OCI-LY7 (cell line): ENCODE measurements around the gene SPATA6L. TPM values are rescaled to one million over a fixed set of nuclear protein-coding genes. Genes with fewer than 3 reads are reported as not detected.
A peak's percentile ranks its signal among the peaks of the same experiment; 100 is the strongest.

ENCODE experiments used
- BruUV-seq: library from RNA; stranded (reverse); fragments of 400-500 nt; replicated peaks from 2 replicates; lab custom pipeline; 2021; lab: Mats Ljungman, UMichigan
- CTCF ChIA-PET: fragments of 300-600 bp; sonication (Branson Sonifier 250); formaldehyde crosslinking; loops from one replicate; lab custom pipeline; 2022; ENCODE audit warnings: antibody characterized with exemption; ENCODE audit not compliant: unreplicated experiment; lab: Charles Lee
- POLR2A ChIA-PET: fragments of 300-600 bp; sonication (Branson Sonifier 250); formaldehyde crosslinking; loops from one replicate; lab custom pipeline; 2022; ENCODE audit warnings: antibody characterized with exemption; lab: Charles Lee
- DNase-seq: peaks from one replicate; pipeline ENCODE4 v3.0.0-alpha.2; 2015; ENCODE audit warnings: low spot score
- H2AFZ ChIP-seq: fragments of 200-600 bp; sonication (generic), shearing (Covaris generic); 2 replicates; pipeline ENCODE4 v1.6.1; 2014; ENCODE audit warnings: mild to moderate bottlenecking, antibody characterized with exemption, low read length, moderate library complexity
- H3K27ac ChIP-seq: fragments of 200-600 bp; sonication (generic); 2 replicates; pipeline ENCODE4 v1.5.1; 2014; ENCODE audit warnings: mixed run types, low read depth, mild to moderate bottlenecking, moderate library complexity, low read length, inconsistent platforms; ENCODE audit not compliant: poor library complexity, severe bottlenecking
- H3K36me3 ChIP-seq: fragments of 200-600 bp; sonication (generic); 2 replicates; pipeline ENCODE4 v1.6.1; 2014; ENCODE audit warnings: mild to moderate bottlenecking, antibody characterized with exemption, low read length, moderate library complexity, mixed read lengths; ENCODE audit not compliant: insufficient read depth
- H3K4me1 ChIP-seq: fragments of 200-600 bp; sonication (generic); 2 replicates; pipeline ENCODE4 v1.5.1; 2014; ENCODE audit warnings: mild to moderate bottlenecking, low read length; ENCODE audit not compliant: insufficient read depth, poor library complexity, severe bottlenecking
- H3K4me2 ChIP-seq: fragments of 200-600 bp; sonication (generic); 2 replicates; pipeline ENCODE4 v1.6.1; 2014; ENCODE audit warnings: mild to moderate bottlenecking, low read length
- H3K4me3 ChIP-seq: fragments of 200-600 bp; sonication (generic); 2 replicates; pipeline ENCODE4 v1.5.1; 2014; ENCODE audit warnings: mild to moderate bottlenecking, low read depth, low read length; ENCODE audit not compliant: poor library complexity, severe bottlenecking
- H3K79me2 ChIP-seq: fragments of 200-600 bp; sonication (generic); 2 replicates; pipeline ENCODE4 v1.6.1; 2016; ENCODE audit warnings: low read depth, mild to moderate bottlenecking, low read length, moderate library complexity, mixed read lengths; ENCODE audit not compliant: insufficient read depth
- H3K9me2 ChIP-seq: fragments of 200-600 bp; sonication (generic); 2 replicates; pipeline ENCODE4 v1.6.1; 2016; ENCODE audit warnings: mild to moderate bottlenecking, low read length, mixed read lengths; ENCODE audit not compliant: insufficient read depth
- H3K9me3 ChIP-seq: fragments of 200-600 bp; sonication (generic); 2 replicates; pipeline ENCODE4 v1.6.1; 2014; ENCODE audit warnings: mild to moderate bottlenecking, mixed run types, low read length, mixed read lengths
- H4K20me1 ChIP-seq: fragments of 200-600 bp; sonication (generic); 2 replicates; pipeline ENCODE4 v1.6.1; 2014; ENCODE audit warnings: mild to moderate bottlenecking, antibody characterized with exemption, low read length, moderate library complexity, mixed read lengths; ENCODE audit not compliant: insufficient read depth
- CTCF ChIP-seq: fragments of 200-600 bp; sonication (generic); conservative IDR thresholded peaks from 2 replicates; pipeline ENCODE4 v1.5.1; 2014; ENCODE audit warnings: mild to moderate bottlenecking, antibody characterized with exemption, low read length, moderate library complexity, mixed read lengths
- EZH2phosphoT487 ChIP-seq: fragments of 200-600 bp; sonication (generic); IDR thresholded peaks from 2 replicates; pipeline ENCODE4 v1.6.1; 2018; ENCODE audit warnings: low read depth, borderline replicate concordance, mild to moderate bottlenecking, mixed run types, antibody characterized with exemption, low read length, moderate library complexity, mixed read lengths
- intact Hi-C: fragments of 100-400 bp; cut with micrococcal nuclease; formaldehyde crosslinking; loops from one replicate; pipeline ENCODE4 v1.10.0; 2022; ENCODE audit not compliant: unreplicated experiment
- total RNA-seq, 2 experiments: library from RNA; depleted of rRNA in 1 of 2; stranded (reverse); fragments of >200 nt in 1 of 2; shearing (Covaris generic) in 1 of 2; gene quantifications; 2 replicates each; pipeline ENCODE4 v1.2.3, GENCODE V29; 2014 to 2022

SPATA6L gene
- total RNA-seq, 2 experiments from 2014 or later = 0.49 TPM; not detected in 1

GRCh38 chr9:4603830-4604229 lies 62.5 kb downstream of the SPATA6L start:
- no peaks in the 10 kb centered on the region for H3K36me3 ChIP-seq
- POLR2A ChIA-PET = interaction anchor here (0.6 to 1.0 kb wide), 2 partner anchors 40 to 52 kb away, joined by 4 read pairs; no protein-coding TSS in a partner anchor
- no peak overlapping the region for H3K4me3 ChIP-seq
- intact Hi-C loops = loop anchor here (5.0 kb wide), 2 partner anchors 138 to 383 kb away; partner anchors contain the start of genes AK3 and JAK2
- no peak for DNase-seq
- TF ChIP-seq CTCF (no peak), EZH2phosphoT487 (no peak)
- H4K20me1 ChIP-seq = no peaks in the 10 kb centered on the region
- CTCF ChIA-PET = interaction anchor here (0.6 kb wide), 1 partner anchor 610 kb away, joined by 3 read pairs; no protein-coding TSS in a partner anchor
- no peaks in the 10 kb centered on the region for H3K79me2 ChIP-seq
- H3K9me3 ChIP-seq = no peaks in the 10 kb centered on the region
- BruUV-seq = no TSS peak
- no peaks in the 10 kb centered on the region for H3K9me2 ChIP-seq
- H2AFZ ChIP-seq = no peak overlapping the region
- no peaks in the 10 kb centered on the region for H3K4me1 ChIP-seq
- H3K4me2 ChIP-seq = no peak overlapping the region
- no peak overlapping the region for H3K27ac ChIP-seq

- Histone ChIP-seq H3K4me2 (no peak overlapping the region), H3K27ac (no peak overlapping the region), H2AFZ (no peak overlapping the region), H4K20me1 (no peaks in the 10 kb centered on the region), H3K4me1 (no peaks in the 10 kb centered on the region), H3K36me3 (no peaks in the 10 kb centered on the region), H3K9me3 (no peaks in the 10 kb centered on the region), H3K4me3 (no peak overlapping the region), H3K79me2 (no peaks in the 10 kb centered on the region), H3K9me2 (no peaks in the 10 kb centered on the region)
- BruUV-seq = no TSS peak
- CTCF ChIA-PET = no interaction called here
- POLR2A ChIA-PET = interaction anchor here (0.6 to 0.7 kb wide), 3 partner anchors 13 to 259 kb away, joined by 3 read pairs; no protein-coding TSS in a partner anchor
- no peak for DNase-seq
- TF ChIP-seq CTCF = no peak
- no peak for TF ChIP-seq EZH2phosphoT487
- intact Hi-C loops = loop anchor here (5.0 kb wide), 2 partner anchors 142 to 387 kb away; partner anchors contain the start of genes AK3 and JAK2
Measured at GRCh38 chr9:4600368-4600767, 65.9 kb downstream of the SPATA6L start.

GRCh38 chr9:4596165-4596922 lies 69.9 kb downstream of the SPATA6L start:
- Histone ChIP-seq H2AFZ (peak overlapping the region; percentile 81), H3K4me3 (no peak overlapping the region), H3K4me1 (no peaks in the 10 kb centered on the region), H3K4me2 (no peak overlapping the region), H4K20me1 (no peaks in the 10 kb centered on the region), H3K9me3 (no peaks in the 10 kb centered on the region), H3K36me3 (no peaks in the 10 kb centered on the region), H3K79me2 (no peaks in the 10 kb centered on the region), H3K27ac (no peak overlapping the region), H3K9me2 (no peaks in the 10 kb centered on the region)
- CTCF ChIA-PET = no interaction called here
- POLR2A ChIA-PET = no interaction called here
- BruUV-seq = no TSS peak
- TF ChIP-seq CTCF (no peak), EZH2phosphoT487 (no peak)
- intact Hi-C loops = no loop called here
- DNase-seq = peak; percentile 35
